T-helper 17 cell (primary cell): ENCODE results near the gene YTHDF1. TPM values are rescaled to one million over a fixed set of nuclear protein-coding genes. Genes with fewer than 3 reads are reported as not detected.

ENCODE experiments used
- ATAC-seq: fragments of 150-1000 bp; cut with Tn5 transposase; 2 replicates; pipeline ENCODE4 v1.10.0; 2021; ENCODE audit warnings: mild to moderate bottlenecking, moderate library complexity
- DNase-seq, 3 donors: peaks; one replicate each; pipeline versions ENCODE4 v3.0.0 to v3.0.0-alpha.2; 2020 to 2021
- H3K9me3 ChIP-seq: one replicate; pipeline ENCODE4 v1.7.0; 2013; ENCODE audit warnings: low read length, mild to moderate bottlenecking; ENCODE audit not compliant: control insufficient read depth, poor library complexity, severe bottlenecking
- H3K27ac Mint-ChIP-seq: one replicate; pipeline ENCODE4 v1.8.0; 2022; ENCODE audit warnings: mild to moderate bottlenecking, moderate library complexity, mixed read lengths
- H3K27me3 Mint-ChIP-seq: one replicate; pipeline ENCODE4 v1.8.0; 2022; ENCODE audit warnings: mixed read lengths
- H3K36me3 Mint-ChIP-seq: one replicate; pipeline ENCODE4 v1.8.0; 2022; ENCODE audit warnings: low read depth, mixed read lengths
- H3K4me1 Mint-ChIP-seq: one replicate; pipeline ENCODE4 v1.8.0; 2022; ENCODE audit warnings: mild to moderate bottlenecking, mixed read lengths
- H3K4me3 Mint-ChIP-seq: one replicate; pipeline ENCODE4 v1.8.0; 2022; ENCODE audit warnings: mild to moderate bottlenecking, moderate library complexity, mixed read lengths
- total RNA-seq, 4 donors: library from RNA in 2 of 4; stranded (reverse) in 2 of 4; gene quantifications; one replicate each; pipeline ENCODE4 v1.2.3 and lab custom pipeline; 2022 to 2026

Gene YTHDF1
- total RNA-seq, 2 donors from 2014 or later: 30.0 to 41.4 TPM

DNA sequence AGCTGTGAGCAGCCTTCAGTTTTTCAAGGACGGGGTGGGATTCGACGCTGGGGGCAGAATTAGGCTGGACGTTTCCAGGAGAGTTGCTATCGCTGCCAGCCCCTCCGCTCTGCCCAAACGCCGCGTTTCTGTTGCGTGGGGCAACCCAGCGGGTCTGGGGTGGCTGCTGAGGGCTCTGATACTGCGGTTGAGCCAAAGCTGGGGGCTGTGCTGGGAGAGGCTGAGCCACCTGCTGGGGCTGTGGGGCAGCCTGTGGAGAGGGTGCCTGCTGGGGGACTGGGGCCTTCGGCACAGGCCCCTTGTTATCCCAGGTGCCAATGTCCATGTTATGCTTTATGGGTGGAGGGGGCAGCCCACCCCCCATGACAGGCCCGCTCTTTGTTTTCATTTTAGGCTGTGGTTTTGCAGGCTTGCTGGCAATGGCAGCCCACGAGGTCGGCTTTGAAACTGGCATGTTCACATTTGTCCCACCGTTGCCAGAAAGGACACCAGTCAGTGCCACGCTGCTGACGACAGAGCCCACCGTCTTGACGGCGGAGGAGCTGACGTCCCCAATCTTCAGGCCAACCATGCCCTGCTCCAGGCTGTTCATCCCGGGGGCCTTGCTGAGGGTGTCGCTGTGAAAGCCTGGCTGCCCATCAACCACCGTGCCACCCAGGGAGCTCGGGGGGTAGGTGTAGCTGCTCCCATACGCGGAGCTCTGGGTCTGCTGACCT is 13.0 kb downstream of the YTHDF1 start:
- DNase-seq (no peak), ATAC-seq (no peak)
- no peaks in the 10 kb centered on the region for H3K27me3 Mint-ChIP-seq
- H3K27ac Mint-ChIP-seq: no peak overlapping the region
- peaks cover 28% of the 10 kb centered on the region for H3K4me1 Mint-ChIP-seq
- no peak overlapping the region for H3K4me3 Mint-ChIP-seq
- no peaks in the 10 kb centered on the region for H3K9me3 ChIP-seq
- peaks cover 4% of the 10 kb centered on the region for H3K36me3 Mint-ChIP-seq

DNA sequence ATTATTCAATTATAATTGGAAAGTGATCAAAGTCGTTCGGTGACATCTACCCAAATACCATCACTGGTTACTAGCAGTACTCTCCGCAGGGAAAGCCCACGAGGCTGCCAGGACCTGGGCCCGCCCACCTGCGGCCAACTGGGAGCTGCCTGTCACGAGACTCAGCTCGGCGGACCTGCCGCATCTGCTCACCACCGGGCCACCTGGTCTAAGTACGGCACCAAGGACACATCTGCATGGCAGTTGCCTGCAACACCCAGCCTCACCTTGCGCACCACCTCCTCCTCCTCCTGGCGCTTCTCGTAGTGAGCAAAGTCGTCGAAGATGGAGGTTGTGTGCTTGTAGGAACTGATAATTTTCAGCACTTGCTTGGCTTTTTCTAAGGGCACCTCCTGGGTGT is 13.9 kb downstream of the YTHDF1 start:
- Mint-ChIP-seq H3K27ac (no peak overlapping the region), H3K36me3 (peaks cover 3% of the 10 kb centered on the region), H3K27me3 (no peaks in the 10 kb centered on the region), H3K4me3 (no peak overlapping the region), H3K4me1 (peaks cover 29% of the 10 kb centered on the region)
- DNase-seq (no peak), ATAC-seq (no peak)
- H3K9me3 ChIP-seq: no peaks in the 10 kb centered on the region

DNA sequence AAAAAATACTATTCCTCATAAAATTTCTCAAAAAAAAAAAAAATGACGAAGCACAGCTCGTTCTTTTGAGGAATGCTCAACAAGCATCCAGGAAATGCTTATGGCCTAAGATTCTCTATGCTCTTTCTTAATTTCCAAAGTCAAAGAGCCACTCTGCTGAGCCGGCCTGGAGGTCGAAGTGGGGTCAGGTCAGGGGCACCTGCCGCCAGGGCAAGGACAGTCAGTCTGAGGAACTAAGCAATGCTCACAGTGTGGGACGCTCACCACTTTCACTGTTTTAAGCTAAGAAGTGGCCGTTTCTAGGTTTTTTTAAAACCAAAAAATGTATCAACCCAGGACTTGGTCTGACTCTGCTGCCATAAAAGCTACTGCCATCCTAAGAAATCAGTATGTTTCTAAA is 17.3 kb downstream of the YTHDF1 start:
- DNase-seq (no peak), ATAC-seq (no peak)
- no peaks in the 10 kb centered on the region for H3K27me3 Mint-ChIP-seq
- no peaks in the 10 kb centered on the region for H3K36me3 Mint-ChIP-seq
- no peak overlapping the region for H3K4me3 Mint-ChIP-seq
- peaks cover 20% of the 10 kb centered on the region for H3K4me1 Mint-ChIP-seq
- H3K9me3 ChIP-seq: no peaks in the 10 kb centered on the region
- peak overlapping the region; percentile 32 for H3K27ac Mint-ChIP-seq

DNA sequence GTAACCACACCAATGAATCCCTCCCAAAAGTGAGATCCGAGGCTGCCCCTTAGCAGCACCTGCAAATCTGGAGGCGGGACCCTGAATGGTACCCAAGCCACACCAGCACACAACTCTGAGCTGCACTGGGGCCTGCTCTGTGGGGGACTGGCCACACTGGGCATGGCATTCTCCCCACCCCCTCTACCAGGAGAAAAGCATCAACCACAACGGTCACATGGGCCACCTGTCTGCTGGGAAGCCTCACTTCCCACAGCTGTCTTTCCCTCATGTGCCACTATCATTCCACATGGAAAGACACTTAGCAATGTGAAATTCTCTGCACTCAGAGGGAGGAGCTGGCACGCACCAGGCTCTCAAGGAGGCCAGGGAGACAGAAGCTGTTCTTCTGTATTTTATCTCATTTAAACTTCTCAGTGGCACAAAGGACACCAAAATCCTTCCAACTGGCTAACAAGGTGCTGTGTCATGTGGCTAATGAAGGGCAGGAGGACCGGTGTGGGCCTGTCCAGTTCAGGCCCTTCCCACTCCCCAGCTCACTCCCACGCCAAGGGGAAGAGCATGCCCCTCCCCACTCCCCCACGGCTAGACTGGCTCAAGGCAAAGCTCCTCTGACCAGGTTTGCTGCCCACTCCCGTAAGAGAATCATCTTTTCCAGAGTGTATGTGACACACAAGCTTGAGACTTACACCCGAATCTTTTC is 19.0 kb downstream of the YTHDF1 start:
- ATAC-seq: no peak

DNA sequence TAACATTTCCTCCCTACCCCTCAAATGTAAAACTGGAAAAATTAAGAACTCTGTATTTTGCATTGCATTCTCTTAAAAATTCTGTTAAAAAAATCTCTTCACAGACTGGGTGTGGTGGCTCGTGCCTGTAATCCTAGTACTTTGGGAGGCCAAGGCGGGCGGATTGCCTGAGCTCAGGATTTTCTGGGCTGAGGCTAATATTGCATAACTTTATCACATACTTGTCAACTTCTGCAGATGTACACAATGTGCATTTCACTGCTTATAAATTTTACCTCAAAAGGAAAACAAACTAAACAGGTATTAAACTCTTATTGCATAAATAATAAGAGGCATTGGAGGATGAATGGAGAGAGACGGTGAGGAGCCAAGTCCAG is 21.1 kb downstream of the YTHDF1 start:
- H3K27ac Mint-ChIP-seq: no peak overlapping the region
- peaks cover 13% of the 10 kb centered on the region for H3K4me1 Mint-ChIP-seq
- no peaks in the 10 kb centered on the region for H3K36me3 Mint-ChIP-seq
- H3K27me3 Mint-ChIP-seq: no peaks in the 10 kb centered on the region
- ATAC-seq (no peak), DNase-seq (no peak)
- no peak overlapping the region for H3K4me3 Mint-ChIP-seq
- no peaks in the 10 kb centered on the region for H3K9me3 ChIP-seq

More for the DNA sequence above, 19.0 kb downstream of the YTHDF1 start:
- Mint-ChIP-seq H3K27me3 (no peaks in the 10 kb centered on the region), H3K4me3 (no peak overlapping the region), H3K27ac (no peak overlapping the region), H3K4me1 (peaks cover 16% of the 10 kb centered on the region), H3K36me3 (no peaks in the 10 kb centered on the region)
- DNase-seq: no peak
- no peaks in the 10 kb centered on the region for H3K9me3 ChIP-seq

DNA sequence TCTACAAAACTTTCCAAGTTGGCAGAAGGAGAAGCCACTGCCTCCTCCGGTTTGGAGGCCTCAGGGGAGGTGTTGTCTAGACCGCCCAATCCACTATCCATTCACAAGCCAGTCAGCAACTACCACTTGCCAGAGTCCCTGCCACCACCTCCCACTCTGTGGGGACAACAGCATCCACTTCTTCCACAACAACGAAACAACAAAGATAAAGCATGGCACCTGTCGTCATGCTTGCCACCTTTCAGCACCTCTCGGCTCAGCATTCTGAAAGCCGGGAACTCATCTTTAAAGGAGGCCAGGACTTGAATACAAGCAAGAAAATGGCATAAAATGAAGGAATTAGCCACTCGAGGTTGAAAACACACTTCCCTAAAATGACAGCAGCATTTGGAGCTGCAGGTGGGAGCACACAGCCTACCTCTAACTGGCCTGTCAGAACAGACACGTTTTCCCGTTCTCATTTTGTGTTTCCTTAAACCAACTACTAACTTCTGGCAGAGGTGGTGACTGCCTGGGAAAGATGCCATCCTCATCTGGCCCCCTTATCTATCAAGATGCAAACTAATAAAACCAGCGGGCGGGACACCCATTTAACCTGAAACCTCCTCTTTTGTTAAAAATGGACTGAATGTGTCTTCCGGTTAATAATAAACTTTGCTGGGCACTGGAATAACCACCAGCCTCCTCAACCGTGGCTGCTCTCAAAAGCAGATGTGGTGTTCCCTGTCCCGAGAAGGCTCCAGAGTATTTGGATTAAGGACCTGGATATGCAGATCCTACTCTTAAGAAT is 21.7 kb downstream of the YTHDF1 start:
- no peak overlapping the region for H3K27ac Mint-ChIP-seq
- H3K9me3 ChIP-seq: no peaks in the 10 kb centered on the region
- DNase-seq (no peak), ATAC-seq (no peak)
- H3K27me3 Mint-ChIP-seq: no peaks in the 10 kb centered on the region
- H3K4me1 Mint-ChIP-seq: peaks cover 12% of the 10 kb centered on the region
- H3K4me3 Mint-ChIP-seq: no peak overlapping the region
- no peaks in the 10 kb centered on the region for H3K36me3 Mint-ChIP-seq

DNA sequence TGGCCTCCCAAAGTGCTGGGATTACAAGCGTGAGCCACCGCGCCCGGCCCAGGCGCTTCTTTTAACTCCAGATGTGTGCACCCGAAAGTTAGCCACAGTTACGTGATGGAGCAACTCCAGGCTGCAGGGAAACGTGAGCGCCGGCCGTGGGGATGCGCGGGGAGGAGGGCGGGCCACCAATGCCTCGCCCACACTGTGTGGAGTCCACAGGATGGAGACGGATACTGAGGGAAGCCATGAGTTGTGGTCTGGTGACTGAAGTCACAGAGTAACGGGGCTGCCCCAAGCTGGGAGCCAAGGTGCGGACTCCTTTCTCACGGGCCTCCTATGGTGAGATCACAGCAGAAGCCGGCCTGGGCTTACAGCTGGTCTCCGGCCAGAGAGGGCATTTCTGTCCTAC is 23.2 kb downstream of the YTHDF1 start:
- Mint-ChIP-seq H3K4me3 (no peak overlapping the region), H3K27me3 (no peaks in the 10 kb centered on the region), H3K27ac (no peak overlapping the region), H3K36me3 (no peaks in the 10 kb centered on the region), H3K4me1 (peaks cover 9% of the 10 kb centered on the region)
- H3K9me3 ChIP-seq: no peaks in the 10 kb centered on the region
- DNase-seq: no peak
- ATAC-seq: no peak

DNA sequence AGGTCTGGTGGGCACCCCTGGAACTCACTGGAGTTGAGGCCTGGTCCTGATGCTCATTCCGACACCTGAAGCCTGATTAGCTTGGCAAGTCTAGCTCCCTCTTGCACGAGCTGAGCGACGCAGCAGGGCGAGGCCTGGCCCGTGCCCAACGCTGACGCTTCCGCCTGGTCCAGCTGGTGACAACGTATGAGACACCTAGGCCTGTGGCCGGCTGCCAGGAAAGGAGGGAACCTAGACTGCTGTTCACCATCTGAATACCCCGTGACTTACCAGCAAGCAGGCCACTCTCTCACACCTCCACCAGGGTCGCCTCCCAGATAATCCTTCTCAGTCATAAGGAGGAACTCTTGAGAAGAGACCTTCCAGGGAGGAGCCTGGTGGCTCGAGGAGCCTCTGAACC is 24.5 kb downstream of the YTHDF1 start:
- ATAC-seq (no peak), DNase-seq (no peak)
- Mint-ChIP-seq H3K27ac (no peak overlapping the region), H3K36me3 (no peaks in the 10 kb centered on the region), H3K27me3 (no peaks in the 10 kb centered on the region), H3K4me1 (peaks cover 3% of the 10 kb centered on the region), H3K4me3 (no peak overlapping the region)
- no peaks in the 10 kb centered on the region for H3K9me3 ChIP-seq

DNA sequence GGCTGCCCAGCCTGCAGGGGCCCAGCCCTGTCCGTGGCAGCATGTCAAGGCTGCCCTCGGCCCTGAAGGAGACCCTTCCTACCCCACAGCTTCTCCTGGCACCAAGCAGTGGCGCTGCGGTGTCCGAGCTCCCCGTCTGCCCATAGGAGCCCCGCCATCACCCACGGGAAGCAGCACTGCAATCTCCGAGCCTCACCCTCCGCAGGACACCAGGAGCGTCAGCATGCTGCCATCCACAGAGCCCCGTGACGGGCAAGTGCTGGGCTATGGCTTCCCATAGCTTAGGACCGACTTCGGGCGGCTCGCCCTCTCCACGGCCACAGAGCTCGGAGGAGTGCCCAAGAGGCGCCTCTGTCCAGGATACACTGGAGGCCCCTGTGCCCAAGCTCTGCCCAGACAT is 25.1 kb downstream of the YTHDF1 start:
- H3K9me3 ChIP-seq: no peaks in the 10 kb centered on the region
- H3K4me3 Mint-ChIP-seq: no peak overlapping the region
- no peak for DNase-seq
- ATAC-seq: no peak
- H3K4me1 Mint-ChIP-seq: peaks cover 3% of the 10 kb centered on the region
- H3K36me3 Mint-ChIP-seq: no peaks in the 10 kb centered on the region
- H3K27ac Mint-ChIP-seq: no peak overlapping the region
- H3K27me3 Mint-ChIP-seq: no peaks in the 10 kb centered on the region

DNA sequence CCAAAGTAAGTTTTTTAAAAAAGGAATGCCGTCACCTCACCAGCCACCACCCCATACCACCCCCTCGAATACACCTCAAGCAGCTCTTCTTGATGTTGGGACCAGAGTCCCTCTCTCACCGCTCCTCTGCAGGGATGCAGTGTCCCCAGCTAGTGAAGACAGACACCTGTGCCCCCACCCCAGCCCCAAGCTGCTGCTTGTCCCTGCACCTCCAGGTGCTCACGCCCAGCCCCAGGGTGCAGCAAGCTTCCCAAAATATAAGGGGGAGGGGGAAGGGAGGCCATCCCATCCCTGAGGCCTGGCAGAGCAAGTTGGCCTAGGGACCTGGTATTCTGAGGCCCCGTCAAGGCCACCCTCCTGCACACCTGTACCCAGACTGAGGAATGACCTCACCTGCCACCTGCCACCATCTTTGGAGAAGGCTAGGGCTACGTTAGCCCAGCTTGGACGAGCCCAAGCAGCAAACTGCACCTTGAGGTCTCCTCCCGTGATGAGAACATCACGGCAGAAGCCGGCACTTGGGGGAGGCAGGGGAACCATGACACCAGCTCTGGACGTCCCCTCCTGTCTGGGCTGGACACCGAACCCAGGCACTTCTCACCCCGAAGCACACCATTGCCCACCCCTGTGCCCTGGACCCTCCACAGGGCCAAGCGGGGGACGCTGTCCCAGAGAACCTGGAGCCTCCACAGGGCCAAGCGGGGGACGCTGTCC is 25.9 kb downstream of the YTHDF1 start:
- DNase-seq (no peak), ATAC-seq (no peak)
- no peak overlapping the region for H3K27ac Mint-ChIP-seq
- no peaks in the 10 kb centered on the region for H3K9me3 ChIP-seq
- H3K27me3 Mint-ChIP-seq: no peaks in the 10 kb centered on the region
- H3K4me1 Mint-ChIP-seq: peaks cover 3% of the 10 kb centered on the region
- no peak overlapping the region for H3K4me3 Mint-ChIP-seq
- no peaks in the 10 kb centered on the region for H3K36me3 Mint-ChIP-seq

DNA sequence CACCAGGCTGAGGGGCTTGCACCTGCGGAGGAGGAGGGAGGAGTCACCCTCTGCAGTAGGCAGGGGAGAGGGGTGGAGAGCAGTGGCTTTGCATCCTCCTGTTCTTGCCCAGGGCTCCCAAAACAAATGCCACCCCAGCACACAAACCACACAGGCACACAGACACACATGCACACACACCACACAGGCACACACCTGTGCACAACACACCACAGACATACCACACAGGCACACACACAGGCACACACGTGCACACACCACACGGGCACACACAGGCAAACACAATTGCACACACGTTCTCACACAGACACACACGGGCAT is 26.6 kb downstream of the YTHDF1 start:
- Mint-ChIP-seq H3K36me3 (no peaks in the 10 kb centered on the region), H3K27ac (no peak overlapping the region), H3K4me3 (no peak overlapping the region), H3K27me3 (no peaks in the 10 kb centered on the region), H3K4me1 (peaks cover 3% of the 10 kb centered on the region)
- ATAC-seq (no peak), DNase-seq (no peak)
- H3K9me3 ChIP-seq: no peaks in the 10 kb centered on the region

DNA sequence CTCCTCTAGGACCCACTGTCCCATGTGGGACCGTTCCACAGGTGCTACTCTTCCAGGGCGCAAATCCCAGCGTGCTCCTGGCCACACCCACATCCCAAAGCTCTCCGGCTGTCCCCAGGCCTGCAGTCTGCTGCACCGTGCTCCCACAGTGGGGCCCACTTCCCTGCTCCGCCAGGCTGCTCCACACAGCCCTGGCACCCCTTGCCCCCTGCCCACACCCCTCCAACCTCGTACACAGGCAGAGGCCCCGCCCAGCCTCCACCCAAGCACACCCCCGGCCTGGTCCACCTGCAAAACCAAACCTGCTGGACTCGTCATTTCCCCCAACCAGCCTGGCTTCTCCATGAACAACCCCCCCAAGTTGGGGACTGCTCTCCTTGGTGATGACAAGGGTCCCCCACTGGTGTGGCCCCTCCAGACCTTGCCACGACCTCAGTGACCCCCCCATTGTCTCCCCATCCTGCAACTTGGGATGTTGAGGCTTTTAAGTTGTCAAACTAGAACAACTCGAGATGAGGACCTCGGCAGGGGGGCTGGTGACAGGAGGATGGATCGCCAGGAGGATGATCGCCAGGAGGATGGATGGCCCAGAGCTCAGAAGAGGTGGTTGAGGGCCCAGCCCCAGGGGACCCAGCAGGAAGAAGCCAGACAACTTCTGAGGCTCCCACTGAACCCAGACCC is 27.1 kb downstream of the YTHDF1 start:
- no peak for DNase-seq
- Mint-ChIP-seq H3K36me3 (no peaks in the 10 kb centered on the region), H3K4me3 (no peak overlapping the region), H3K27me3 (peaks cover 2% of the 10 kb centered on the region), H3K4me1 (peaks cover 3% of the 10 kb centered on the region), H3K27ac (no peak overlapping the region)
- H3K9me3 ChIP-seq: no peaks in the 10 kb centered on the region
- ATAC-seq: no peak

DNA sequence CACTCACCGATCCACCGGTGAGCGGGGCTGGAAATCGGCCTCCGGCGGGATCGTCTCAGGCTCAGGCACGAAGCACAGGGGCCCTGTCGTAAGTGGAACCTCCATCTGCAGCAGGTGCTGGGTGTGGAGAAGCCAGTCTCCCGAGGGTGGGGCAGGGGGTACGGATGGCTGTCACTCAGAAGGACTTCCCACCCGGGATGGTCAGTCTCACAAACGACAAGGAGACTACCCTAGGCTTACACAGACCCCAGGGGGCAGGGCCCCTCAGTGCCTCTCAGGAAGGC is 27.8 kb downstream of the YTHDF1 start:
- H3K36me3 Mint-ChIP-seq: no peaks in the 10 kb centered on the region
- H3K4me3 Mint-ChIP-seq: no peak overlapping the region
- H3K4me1 Mint-ChIP-seq: peaks cover 3% of the 10 kb centered on the region
- no peak for DNase-seq
- peaks cover 9% of the 10 kb centered on the region for H3K27me3 Mint-ChIP-seq
- H3K27ac Mint-ChIP-seq: no peak overlapping the region
- H3K9me3 ChIP-seq: no peaks in the 10 kb centered on the region
- ATAC-seq: no peak
